ENCODE data around the gene ZDHHC3.

The ZDHHC3 gene

DNA sequence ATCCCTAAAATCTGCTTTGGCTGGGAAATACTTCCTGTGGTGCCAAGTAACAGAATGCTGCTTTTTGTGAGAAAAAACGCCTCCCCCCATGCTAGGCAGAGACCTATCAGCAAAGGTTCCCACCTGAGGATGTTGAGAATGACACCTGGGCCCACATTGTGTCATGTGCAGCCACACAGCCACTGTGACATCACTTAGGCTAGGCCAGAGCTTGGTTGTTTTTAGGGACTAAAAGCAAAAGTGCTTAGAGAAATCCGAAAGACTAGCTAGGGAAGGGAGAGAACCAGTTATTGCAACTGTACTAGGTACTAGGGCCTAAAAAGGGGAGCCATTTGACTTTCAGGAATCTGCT lies 6.2 kb downstream of the ZDHHC3 start:
- Histone ChIP-seq H3F3A (ENCODE audit: low read depth) (peaks cover 11% of the 10 kb centered on the region; the same call in 1 of the 2 replicates), H3K36me3 (ENCODE audit: insufficient read depth, low read length) (no peaks in the 10 kb centered on the region), H3K9me2 (replicated peaks; ENCODE audit: low read depth, low read length) (no peaks in the 10 kb centered on the region), H2AFZ (ENCODE audit: low read length) (no peak overlapping the region), H3K27me3 (ENCODE audit: insufficient read depth, low read length, poor library complexity, severe bottlenecking) (no peaks in the 10 kb centered on the region), H3K4me2 (ENCODE audit: low read depth, low read length, poor library complexity, severe bottlenecking) (peak overlapping the region; percentile 60), H3K79me2 (ENCODE audit: insufficient read depth, low read length) (peaks cover 92% of the 10 kb centered on the region), H3K4me1 (ENCODE audit: insufficient read depth, low read length, poor library complexity, severe bottlenecking) (peaks cover 79% of the 10 kb centered on the region), H3K9ac (ENCODE audit: low read depth, low read length, poor library complexity, severe bottlenecking) (peak overlapping the region; percentile 13), H4K20me1 (ENCODE audit: insufficient read depth, low read length, poor library complexity, severe bottlenecking) (peaks cover 16% of the 10 kb centered on the region), H3K4me3 (ENCODE audit: low read length, poor library complexity, severe bottlenecking) (peak overlapping the region; percentile 34), H3K9me3 (ENCODE audit: insufficient read depth, low read depth, low read length) (no peaks in the 10 kb centered on the region)
- TF ChIP-seq, protein P1, sequence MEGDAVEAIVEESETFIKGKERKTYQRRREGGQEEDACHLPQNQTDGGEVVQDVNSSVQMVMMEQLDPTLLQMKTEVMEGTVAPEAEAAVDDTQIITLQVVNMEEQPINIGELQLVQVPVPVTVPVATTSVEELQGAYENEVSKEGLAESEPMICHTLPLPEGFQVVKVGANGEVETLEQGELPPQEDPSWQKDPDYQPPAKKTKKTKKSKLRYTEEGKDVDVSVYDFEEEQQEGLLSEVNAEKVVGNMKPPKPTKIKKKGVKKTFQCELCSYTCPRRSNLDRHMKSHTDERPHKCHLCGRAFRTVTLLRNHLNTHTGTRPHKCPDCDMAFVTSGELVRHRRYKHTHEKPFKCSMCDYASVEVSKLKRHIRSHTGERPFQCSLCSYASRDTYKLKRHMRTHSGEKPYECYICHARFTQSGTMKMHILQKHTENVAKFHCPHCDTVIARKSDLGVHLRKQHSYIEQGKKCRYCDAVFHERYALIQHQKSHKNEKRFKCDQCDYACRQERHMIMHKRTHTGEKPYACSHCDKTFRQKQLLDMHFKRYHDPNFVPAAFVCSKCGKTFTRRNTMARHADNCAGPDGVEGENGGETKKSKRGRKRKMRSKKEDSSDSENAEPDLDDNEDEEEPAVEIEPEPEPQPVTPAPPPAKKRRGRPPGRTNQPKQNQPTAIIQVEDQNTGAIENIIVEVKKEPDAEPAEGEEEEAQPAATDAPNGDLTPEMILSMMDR (conservative IDR thresholded peaks at IDR 0.05; ENCODE audit: low read length): no peak
- no peak for TF ChIP-seq EZH2phosphoT487 (IDR thresholded peaks at IDR 0.05; ENCODE audit: borderline replicate concordance)

- Histone ChIP-seq H3K79me2 (ENCODE audit: insufficient read depth, low read length) (peaks cover 92% of the 10 kb centered on the region), H2AFZ (ENCODE audit: low read length) (no peak overlapping the region), H3K9me2 (replicated peaks; ENCODE audit: low read depth, low read length) (no peaks in the 10 kb centered on the region), H3K9ac (ENCODE audit: low read depth, low read length, poor library complexity, severe bottlenecking) (peak overlapping the region; percentile 24), H3K27me3 (ENCODE audit: insufficient read depth, low read length, poor library complexity, severe bottlenecking) (no peaks in the 10 kb centered on the region), H4K20me1 (ENCODE audit: insufficient read depth, low read length, poor library complexity, severe bottlenecking) (peaks cover 16% of the 10 kb centered on the region), H3K4me2 (ENCODE audit: low read depth, low read length, poor library complexity, severe bottlenecking) (peak overlapping the region; percentile 60), H3K36me3 (ENCODE audit: insufficient read depth, low read length) (no peaks in the 10 kb centered on the region), H3K4me3 (ENCODE audit: low read length, poor library complexity, severe bottlenecking) (peak overlapping the region; percentile 34), H3K9me3 (ENCODE audit: insufficient read depth, low read depth, low read length) (no peaks in the 10 kb centered on the region), H3K4me1 (ENCODE audit: insufficient read depth, low read length, poor library complexity, severe bottlenecking) (peaks cover 75% of the 10 kb centered on the region), H3F3A (ENCODE audit: low read depth) (peaks cover 11% of the 10 kb centered on the region; the same call in 1 of the 2 replicates)
- no peak for TF ChIP-seq EZH2phosphoT487 (IDR thresholded peaks at IDR 0.05; ENCODE audit: borderline replicate concordance)
- TF ChIP-seq, protein P1 (conservative IDR thresholded peaks at IDR 0.05; ENCODE audit: low read length): peak; percentile 47
Measured at GRCh38 chr3:44969154-44969827, 6.7 kb downstream of the ZDHHC3 start.

GRCh38 chr3:44968447-44968858 lies 7.5 kb downstream of the ZDHHC3 start:
- Histone ChIP-seq H3F3A (ENCODE audit: low read depth) (peaks cover 11% of the 10 kb centered on the region; the same call in 1 of the 2 replicates), H3K36me3 (ENCODE audit: insufficient read depth, low read length) (no peaks in the 10 kb centered on the region), H3K9me2 (replicated peaks; ENCODE audit: low read depth, low read length) (no peaks in the 10 kb centered on the region), H3K27me3 (ENCODE audit: insufficient read depth, low read length, poor library complexity, severe bottlenecking) (no peaks in the 10 kb centered on the region), H3K9me3 (ENCODE audit: insufficient read depth, low read depth, low read length) (no peaks in the 10 kb centered on the region), H3K79me2 (ENCODE audit: insufficient read depth, low read length) (peaks cover 92% of the 10 kb centered on the region), H4K20me1 (ENCODE audit: insufficient read depth, low read length, poor library complexity, severe bottlenecking) (peaks cover 16% of the 10 kb centered on the region), H3K4me3 (ENCODE audit: low read length, poor library complexity, severe bottlenecking) (no peak overlapping the region), H3K4me1 (ENCODE audit: insufficient read depth, low read length, poor library complexity, severe bottlenecking) (peaks cover 75% of the 10 kb centered on the region), H2AFZ (ENCODE audit: low read length) (no peak overlapping the region), H3K9ac (ENCODE audit: low read depth, low read length, poor library complexity, severe bottlenecking) (peak overlapping the region; percentile 24), H3K4me2 (ENCODE audit: low read depth, low read length, poor library complexity, severe bottlenecking) (peak overlapping the region; percentile 60)
- TF ChIP-seq, protein P1 (conservative IDR thresholded peaks at IDR 0.05; ENCODE audit: low read length): no peak
- TF ChIP-seq EZH2phosphoT487 (IDR thresholded peaks at IDR 0.05; ENCODE audit: borderline replicate concordance): no peak

All from Loucy (cell line).